ENCODE data around the gene ZFPL1. TPM values are rescaled to one million over a fixed set of nuclear protein-coding genes. Genes with fewer than 3 reads are reported as not detected.

ZFPL1 gene
- total RNA-seq, 2 donors from 2014 or later: 34.1 to 36.5 TPM

- Mint-ChIP-seq H3K4me1 (ENCODE audit: low read depth in 2 of 2) (no peaks in the 10 kb centered on the region), H3K27me3 (peaks cover 0 to 4% of the 10 kb centered on the region in 2 donors), H3K36me3 (no peaks in the 10 kb centered on the region), H3K4me3 (no peak overlapping the region), H3K27ac (no peak overlapping the region), H3K9me3 (no peaks in the 10 kb centered on the region)
- no peak for DNase-seq (ENCODE audit: low spot score)
- no peak for ATAC-seq
Observed at GRCh38 chr11:65066805-65067291, 17.2 kb upstream of the ZFPL1 start.

- no peaks in the 10 kb centered on the region for H3K36me3 Mint-ChIP-seq
- H3K27me3 Mint-ChIP-seq: peaks cover 0 to under 1% of the 10 kb centered on the region in 2 donors
- no peak overlapping the region for H3K27ac Mint-ChIP-seq
- ATAC-seq (no peak), DNase-seq (ENCODE audit: low spot score) (no peak)
- no peak overlapping the region for H3K4me3 Mint-ChIP-seq
- no peaks in the 10 kb centered on the region for H3K9me3 Mint-ChIP-seq
- H3K4me1 Mint-ChIP-seq (ENCODE audit: low read depth in 2 of 2): no peaks in the 10 kb centered on the region
Observed at GRCh38 chr11:65067446-65067845, 16.6 kb upstream of the ZFPL1 start.

DNA sequence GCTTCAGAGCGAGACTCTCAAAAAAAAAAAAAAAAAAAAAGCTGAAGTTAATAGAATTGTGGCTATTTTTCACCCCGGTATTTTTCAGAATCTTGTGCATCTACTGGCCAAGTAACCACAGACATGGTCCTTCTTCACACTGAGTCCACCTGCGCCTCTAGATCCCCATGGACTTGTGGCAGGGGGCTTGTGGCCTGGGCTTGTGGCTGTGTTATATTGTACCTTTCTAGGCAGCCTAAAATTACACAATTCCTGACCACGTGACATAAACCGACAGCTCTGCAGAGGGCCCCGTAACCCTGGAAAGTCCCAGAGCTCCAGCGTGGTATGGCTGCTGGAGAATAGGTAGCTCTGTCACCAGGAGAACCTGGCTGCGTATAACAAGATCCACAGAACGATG, 14.8 kb upstream of the ZFPL1 start:
- Mint-ChIP-seq H3K4me3 (no peak overlapping the region), H3K27ac (no peak overlapping the region), H3K9me3 (no peaks in the 10 kb centered on the region), H3K36me3 (no peaks in the 10 kb centered on the region), H3K27me3 (no peaks in the 10 kb centered on the region), H3K4me1 (ENCODE audit: low read depth in 2 of 2) (no peaks in the 10 kb centered on the region)
- ATAC-seq: no peak
- no peak for DNase-seq (ENCODE audit: low spot score)

- Mint-ChIP-seq H3K27ac (no peak overlapping the region), H3K27me3 (no peaks in the 10 kb centered on the region), H3K4me3 (no peak overlapping the region), H3K9me3 (no peaks in the 10 kb centered on the region), H3K4me1 (ENCODE audit: low read depth in 2 of 2) (no peaks in the 10 kb centered on the region), H3K36me3 (no peaks in the 10 kb centered on the region)
- ATAC-seq (peak in 1 of 2 donors; percentile 25), DNase-seq (ENCODE audit: low spot score) (no peak)
Observed at GRCh38 chr11:65071907-65072630, 12.0 kb upstream of the ZFPL1 start.

GRCh38 chr11:65072631-65072966, 11.4 kb upstream of the ZFPL1 start:
- Mint-ChIP-seq H3K9me3 (no peaks in the 10 kb centered on the region), H3K27me3 (no peaks in the 10 kb centered on the region), H3K4me3 (no peak overlapping the region), H3K36me3 (no peaks in the 10 kb centered on the region), H3K4me1 (ENCODE audit: low read depth in 2 of 2) (peaks cover 0 to 3% of the 10 kb centered on the region in 2 donors), H3K27ac (no peak overlapping the region)
- DNase-seq (ENCODE audit: low spot score): no peak
- no peak for ATAC-seq

GRCh38 chr11:65077451-65077850, 6.6 kb upstream of the ZFPL1 start:
- peaks cover 10 to 31% of the 10 kb centered on the region in 2 donors for H3K4me1 Mint-ChIP-seq (ENCODE audit: low read depth in 2 of 2)
- H3K9me3 Mint-ChIP-seq: no peaks in the 10 kb centered on the region
- DNase-seq (ENCODE audit: low spot score) (peak; percentile 51), ATAC-seq (no peak)
- peaks cover 10% of the 10 kb centered on the region for H3K36me3 Mint-ChIP-seq
- no peaks in the 10 kb centered on the region for H3K27me3 Mint-ChIP-seq
- H3K4me3 Mint-ChIP-seq: no peak overlapping the region
- H3K27ac Mint-ChIP-seq: peak overlapping the region in 1 of 2 donors; percentile 45

- Mint-ChIP-seq H3K36me3 (peaks cover 10% of the 10 kb centered on the region), H3K4me3 (no peak overlapping the region), H3K27ac (peak overlapping the region in 1 of 2 donors; percentile 20), H3K9me3 (no peaks in the 10 kb centered on the region), H3K27me3 (no peaks in the 10 kb centered on the region), H3K4me1 (ENCODE audit: low read depth in 2 of 2) (peaks cover 15 to 38% of the 10 kb centered on the region in 2 donors)
- ATAC-seq (peak; percentile 58 to 67), DNase-seq (ENCODE audit: low spot score) (peak; percentile 60)
Observed at GRCh38 chr11:65078151-65078550, 5.9 kb upstream of the ZFPL1 start.

DNA sequence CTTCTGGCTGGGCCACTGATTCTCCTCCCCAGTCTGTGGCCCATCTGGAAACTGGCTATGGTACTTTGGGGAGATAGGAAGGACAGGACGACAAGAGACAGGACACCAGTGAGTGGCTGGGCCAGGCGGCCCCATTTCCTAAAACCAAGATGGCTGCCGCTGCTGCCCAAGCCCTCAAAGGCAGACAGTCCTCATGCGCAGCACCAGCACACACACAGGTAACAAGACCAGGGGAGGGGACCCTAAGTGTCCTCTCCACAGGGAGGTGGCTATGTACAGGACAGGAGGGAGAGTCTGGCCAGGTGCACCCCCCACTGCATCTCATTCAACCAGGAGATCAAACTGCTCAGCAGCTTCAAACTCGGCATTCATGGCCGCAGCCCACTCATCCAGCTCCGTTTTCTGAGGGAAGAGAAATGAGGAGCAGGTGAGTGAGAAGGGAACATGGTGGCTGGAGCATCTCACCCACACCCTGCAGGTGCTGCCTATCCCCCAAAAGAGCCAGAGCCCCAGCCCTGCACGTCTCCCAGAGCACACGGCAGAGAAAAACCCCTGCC, 5.2 kb upstream of the ZFPL1 start:
- H3K4me3 Mint-ChIP-seq: peak overlapping the region; percentile 39
- no peaks in the 10 kb centered on the region for H3K27me3 Mint-ChIP-seq
- DNase-seq (ENCODE audit: low spot score): peak; percentile 60
- peaks cover 10% of the 10 kb centered on the region for H3K36me3 Mint-ChIP-seq
- no peak for ATAC-seq
- no peaks in the 10 kb centered on the region for H3K9me3 Mint-ChIP-seq
- peaks cover 20 to 45% of the 10 kb centered on the region in 2 donors for H3K4me1 Mint-ChIP-seq (ENCODE audit: low read depth in 2 of 2)
- peak overlapping the region in 1 of 2 donors; percentile 20 for H3K27ac Mint-ChIP-seq

DNA sequence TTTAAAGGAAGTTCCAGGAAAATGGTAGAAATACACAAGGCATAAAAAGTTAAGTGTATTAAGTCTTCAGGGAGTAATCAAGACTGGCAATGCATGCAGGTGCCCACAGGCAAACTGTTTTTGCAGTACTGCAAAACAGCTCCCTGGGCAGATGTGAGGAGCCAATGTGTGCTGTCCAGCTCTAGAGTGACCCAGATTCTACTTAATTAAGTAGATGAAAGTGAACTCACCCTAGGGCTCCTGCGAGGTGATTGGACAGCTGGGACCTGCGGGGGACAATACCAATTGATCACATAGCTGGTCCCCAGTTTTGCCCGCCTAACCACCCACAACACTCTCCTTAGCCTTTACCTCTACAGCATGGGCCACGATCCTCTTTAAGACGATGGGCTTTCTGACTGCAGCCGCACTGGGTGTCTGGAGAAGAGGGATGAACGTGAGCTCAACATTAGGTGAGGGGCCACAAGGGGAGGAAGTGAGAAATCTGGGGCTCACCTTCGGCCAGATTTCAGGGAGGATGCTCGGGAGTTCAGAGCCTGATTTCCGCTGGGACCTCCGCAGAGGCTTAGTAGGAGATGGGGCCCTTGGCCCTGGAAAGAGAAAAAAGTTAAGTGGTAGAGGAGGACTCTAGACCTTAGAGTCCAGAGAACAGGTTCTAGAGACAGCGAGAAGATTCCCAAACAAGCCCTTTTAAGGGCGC, 738 bp upstream of the ZFPL1 start:
- peaks cover 17% of the 10 kb centered on the region for H3K36me3 Mint-ChIP-seq
- H3K4me3 Mint-ChIP-seq: peak overlapping the region; percentile 98
- H3K4me1 Mint-ChIP-seq (ENCODE audit: low read depth in 2 of 2): peaks cover 32 to 51% of the 10 kb centered on the region in 2 donors
- DNase-seq (ENCODE audit: low spot score) (peak; percentile 38), ATAC-seq (peak; percentile 0 to 1)
- no peaks in the 10 kb centered on the region for H3K27me3 Mint-ChIP-seq
- H3K27ac Mint-ChIP-seq: peak overlapping the region; percentile 94 to 95
- no peaks in the 10 kb centered on the region for H3K9me3 Mint-ChIP-seq

DNA sequence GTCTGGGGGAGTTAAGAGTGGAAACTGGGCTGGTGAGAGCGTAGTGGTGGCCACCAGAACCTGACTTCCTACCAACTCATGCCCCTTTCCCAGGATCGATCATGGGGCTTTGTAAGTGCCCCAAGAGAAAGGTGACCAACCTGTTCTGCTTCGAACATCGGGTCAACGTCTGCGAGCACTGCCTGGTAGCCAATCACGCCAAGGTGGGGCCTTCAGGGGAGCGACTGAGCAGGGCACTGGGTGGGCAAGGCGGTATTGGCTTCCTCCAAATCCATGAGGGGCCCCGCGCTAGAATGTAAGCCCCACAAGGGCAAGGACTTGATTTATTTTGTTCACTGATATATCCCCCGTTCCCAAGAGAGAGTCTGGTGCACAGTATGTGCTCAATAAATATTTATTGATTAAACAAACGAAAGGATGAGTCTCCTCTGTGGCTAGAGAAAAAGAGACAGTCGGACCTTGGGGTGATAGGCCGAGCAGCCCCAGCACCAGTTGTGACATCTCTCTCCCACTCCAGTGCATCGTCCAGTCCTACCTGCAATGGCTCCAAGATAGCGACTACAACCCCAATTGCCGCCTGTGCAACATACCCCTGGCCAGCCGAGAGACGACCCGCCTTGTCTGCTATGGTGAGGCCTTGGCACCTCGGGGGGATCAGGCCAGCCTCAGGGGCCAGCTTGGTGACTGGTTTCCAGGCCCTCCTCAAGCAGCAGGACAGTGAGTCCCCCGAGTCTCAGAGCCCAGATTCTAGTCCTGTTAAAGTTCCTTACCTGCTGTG, 765 bp downstream of the ZFPL1 start:
- H3K9me3 Mint-ChIP-seq: no peaks in the 10 kb centered on the region
- peaks cover 21% of the 10 kb centered on the region for H3K36me3 Mint-ChIP-seq
- H3K27me3 Mint-ChIP-seq: no peaks in the 10 kb centered on the region
- peaks cover 26 to 44% of the 10 kb centered on the region in 2 donors for H3K4me1 Mint-ChIP-seq (ENCODE audit: low read depth in 2 of 2)
- ATAC-seq (no peak), DNase-seq (ENCODE audit: low spot score) (no peak)
- peak overlapping the region; percentile 94 to 95 for H3K27ac Mint-ChIP-seq
- H3K4me3 Mint-ChIP-seq: peak overlapping the region; percentile 98

- Mint-ChIP-seq H3K27ac (peak overlapping the region; percentile 94 to 95), H3K4me1 (ENCODE audit: low read depth in 2 of 2) (peaks cover 26 to 42% of the 10 kb centered on the region in 2 donors), H3K27me3 (no peaks in the 10 kb centered on the region), H3K36me3 (peaks cover 20% of the 10 kb centered on the region), H3K9me3 (no peaks in the 10 kb centered on the region), H3K4me3 (peak overlapping the region; percentile 98)
- no peak for DNase-seq (ENCODE audit: low spot score)
- ATAC-seq: no peak
Observed at GRCh38 chr11:65085446-65085845, 1.4 kb downstream of the ZFPL1 start.

DNA sequence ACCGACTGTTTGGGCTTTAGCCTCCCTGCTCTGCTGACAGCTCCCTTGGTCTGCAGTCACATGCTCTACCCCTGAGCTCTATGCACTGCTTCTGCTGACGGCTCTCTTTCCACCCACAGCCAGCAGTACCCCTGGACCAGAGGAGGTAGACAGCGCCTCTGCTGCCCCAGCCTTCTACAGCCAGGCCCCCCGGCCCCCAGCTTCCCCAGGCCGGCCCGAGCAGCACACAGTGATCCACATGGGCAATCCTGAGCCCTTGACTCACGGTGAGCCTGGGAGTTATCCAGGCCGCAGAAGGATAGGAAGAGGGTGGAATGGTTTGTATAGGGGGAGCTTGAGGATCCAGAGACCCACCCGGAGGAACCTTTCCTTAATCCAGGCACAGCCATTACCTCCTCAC, 2.8 kb downstream of the ZFPL1 start:
- no peak for ATAC-seq
- H3K27me3 Mint-ChIP-seq: no peaks in the 10 kb centered on the region
- H3K4me1 Mint-ChIP-seq (ENCODE audit: low read depth in 2 of 2): peaks cover 23 to 35% of the 10 kb centered on the region in 2 donors
- H3K36me3 Mint-ChIP-seq: peaks cover 15% of the 10 kb centered on the region
- no peak overlapping the region for H3K4me3 Mint-ChIP-seq
- no peak overlapping the region for H3K27ac Mint-ChIP-seq
- no peaks in the 10 kb centered on the region for H3K9me3 Mint-ChIP-seq
- DNase-seq (ENCODE audit: low spot score): no peak

DNA sequence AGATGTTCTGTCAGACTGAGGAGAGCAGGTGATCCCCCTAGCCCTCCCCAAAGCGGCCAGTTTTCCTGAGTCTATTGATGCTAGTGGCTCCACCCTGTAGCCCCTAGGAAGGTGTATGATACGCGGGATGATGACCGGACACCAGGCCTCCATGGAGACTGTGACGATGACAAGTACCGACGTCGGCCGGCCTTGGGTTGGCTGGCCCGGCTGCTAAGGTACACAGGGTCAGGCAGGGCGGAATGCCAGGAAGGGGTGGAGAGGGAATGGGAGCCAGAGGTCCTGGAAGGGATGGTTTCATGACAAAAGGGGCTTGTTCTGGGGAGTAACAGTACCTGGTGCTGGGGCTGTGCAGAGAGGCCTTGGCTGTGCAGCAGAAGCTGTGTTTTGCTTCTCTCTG, 3.2 kb downstream of the ZFPL1 start:
- DNase-seq (ENCODE audit: low spot score) (no peak), ATAC-seq (no peak)
- Mint-ChIP-seq H3K9me3 (no peaks in the 10 kb centered on the region), H3K27ac (no peak overlapping the region), H3K36me3 (peaks cover 15% of the 10 kb centered on the region), H3K27me3 (no peaks in the 10 kb centered on the region), H3K4me3 (no peak overlapping the region), H3K4me1 (ENCODE audit: low read depth in 2 of 2) (peaks cover 23 to 32% of the 10 kb centered on the region in 2 donors)
